Retinal pigment epithelial cell (primary cell): ENCODE results near the gene LRRC10B.

Source experiments
- DNase-seq: peaks from one replicate; pipeline ENCODE4 v3.0.0-alpha.2; 2010; ENCODE audit warnings: low read depth
- H3K4me3 ChIP-seq: 2 replicates; pipeline ENCODE4 v1.5.1; 2011; ENCODE audit warnings: mild to moderate bottlenecking, low read length, control low read depth, moderate library complexity
- CTCF ChIP-seq: conservative IDR thresholded peaks from 2 replicates; pipeline ENCODE4 v1.5.1; 2011; ENCODE audit warnings: low read depth, low read length, control low read depth, inconsistent platforms

The LRRC10B gene

GRCh38 chr11:61553373-61554171 is 45.0 kb downstream of the LRRC10B start:
- H3K4me3 ChIP-seq = no peak overlapping the region
- TF ChIP-seq CTCF = no peak
- no peak for DNase-seq

GRCh38 chr11:61554172-61554988 is 45.8 kb downstream of the LRRC10B start:
- DNase-seq = no peak
- H3K4me3 ChIP-seq = no peak overlapping the region
- no peak for TF ChIP-seq CTCF

- TF ChIP-seq CTCF = no peak
- no peak for DNase-seq
- H3K4me3 ChIP-seq = no peak overlapping the region
Measured at GRCh38 chr11:61555051-61555969, 46.8 kb downstream of the LRRC10B start.

- H3K4me3 ChIP-seq = no peak overlapping the region
- no peak for DNase-seq
- TF ChIP-seq CTCF = no peak
Measured at GRCh38 chr11:61555978-61556377, 47.4 kb downstream of the LRRC10B start.

GRCh38 chr11:61556621-61557020 is 48.1 kb downstream of the LRRC10B start:
- H3K4me3 ChIP-seq = no peak overlapping the region
- DNase-seq = no peak
- no peak for TF ChIP-seq CTCF
